GM12878 (cell line): ENCODE data around the gene DOHH. TPM values are rescaled to one million over a fixed set of nuclear protein-coding genes. Genes with fewer than 3 reads are reported as not detected.

ENCODE experiments used
- DPF2 ChIP-seq: fragments of 450-650 bp; IDR thresholded peaks from 2 replicates; pipeline ENCODE4 v1.6.1; 2017; ENCODE audit warnings: mild to moderate bottlenecking
- E4F1 ChIP-seq: fragments of 450-650 bp; IDR thresholded peaks from 2 replicates; pipeline ENCODE4 v1.6.1; 2018; ENCODE audit warnings: borderline replicate concordance, mild to moderate bottlenecking; ENCODE audit not compliant: partially characterized antibody
- FOXK2 ChIP-seq: fragments of 450-650 bp; IDR thresholded peaks from 2 replicates; pipeline ENCODE4 v1.6.1; 2017; ENCODE audit warnings: mild to moderate bottlenecking, moderate library complexity
- PAX8 ChIP-seq: fragments of 450-650 bp; IDR thresholded peaks from 2 replicates; pipeline ENCODE4 v1.6.1; 2017; ENCODE audit warnings: mild to moderate bottlenecking, moderate library complexity
- RELB ChIP-seq: fragments of 450-650 bp; IDR thresholded peaks from 2 replicates; pipeline ENCODE4 v1.6.1; 2017; ENCODE audit warnings: low read depth, mild to moderate bottlenecking, moderate library complexity
- RUNX3 ChIP-seq: IDR thresholded peaks from 2 replicates; pipeline ENCODE4 v1.6.1; 2012; ENCODE audit warnings: low read length, inconsistent platforms
- SMC3 ChIP-seq: IDR thresholded peaks from 2 replicates; pipeline ENCODE4 v1.6.1; 2011; ENCODE audit warnings: low read length, improper control_type of control experiment, borderline replicate concordance
- SPI1 ChIP-seq: IDR thresholded peaks from 2 replicates; pipeline ENCODE4 v1.6.1; 2011; ENCODE audit warnings: low read depth, mild to moderate bottlenecking, low read length, moderate library complexity, borderline replicate concordance; ENCODE audit not compliant: insufficient read depth
- ZNF217 ChIP-seq: fragments of 450-650 bp; IDR thresholded peaks from 2 replicates; pipeline ENCODE4 v1.6.1; 2017; ENCODE audit warnings: antibody characterized with exemption, mild to moderate bottlenecking
- polyA plus RNA-seq, 11 experiments: library from polyadenylated mRNA; depleted of rRNA in 4 of 11; unstranded in 6 of 11; stranded (reverse) in 5 of 11; fragments of >200 nt; fragmentation: Nextera tagmentation in 4 of 11; fragmentation: Illumina TruSeq in 1 of 11; extraction: Ambion mirVana in 4 of 11; extraction: Trizol in 1 of 11; gene quantifications; 1 replicate in 1 of 11; 2 replicates in 10 of 11; pipeline versions ENCODE4 v1.2.1 to v1.2.3, GENCODE V29; 2011 to 2016; ENCODE audit warnings: inconsistent platforms in 2 of 11, missing spikeins in 2 of 11, low read depth in 1 of 11
- total RNA-seq, 4 experiments: library from RNA; depleted of rRNA in 3 of 4; stranded (reverse); fragments of >200 nt in 3 of 4; fragmentation: Illumina TruSeq in 1 of 4; extraction: Trizol in 1 of 4; gene quantifications; 2 replicates each; pipeline versions ENCODE4 v1.2.1 to v1.2.3, GENCODE V29; 2013 to 2021

The DOHH gene
- total and polyA plus RNA-seq, 10 of the 15 experiments (the other 5 are each of a cell fraction or from before 2014, with no cell fraction given): 0.11 to 28.6 (median 11.7) TPM

GRCh38 chr19:3506384-3507340 lies 6.2 kb upstream of the DOHH start (continued):
- TF ChIP-seq SPI1 (no peak), FOXK2 (no peak), RUNX3 (no peak; the same call in 1 of the 2 replicates), SMC3 (no peak), DPF2 (peak; percentile 56; the same call in 1 of the 2 replicates), PAX8 (no peak), ZNF217 (peak; percentile 16; the same call in 1 of the 2 replicates), RELB (no peak), E4F1 (no peak)
- TF ChIP-seq, all 136 proteins: peak for 6
